ENCODE measurements around the gene RGS13.

Gene RGS13

DNA sequence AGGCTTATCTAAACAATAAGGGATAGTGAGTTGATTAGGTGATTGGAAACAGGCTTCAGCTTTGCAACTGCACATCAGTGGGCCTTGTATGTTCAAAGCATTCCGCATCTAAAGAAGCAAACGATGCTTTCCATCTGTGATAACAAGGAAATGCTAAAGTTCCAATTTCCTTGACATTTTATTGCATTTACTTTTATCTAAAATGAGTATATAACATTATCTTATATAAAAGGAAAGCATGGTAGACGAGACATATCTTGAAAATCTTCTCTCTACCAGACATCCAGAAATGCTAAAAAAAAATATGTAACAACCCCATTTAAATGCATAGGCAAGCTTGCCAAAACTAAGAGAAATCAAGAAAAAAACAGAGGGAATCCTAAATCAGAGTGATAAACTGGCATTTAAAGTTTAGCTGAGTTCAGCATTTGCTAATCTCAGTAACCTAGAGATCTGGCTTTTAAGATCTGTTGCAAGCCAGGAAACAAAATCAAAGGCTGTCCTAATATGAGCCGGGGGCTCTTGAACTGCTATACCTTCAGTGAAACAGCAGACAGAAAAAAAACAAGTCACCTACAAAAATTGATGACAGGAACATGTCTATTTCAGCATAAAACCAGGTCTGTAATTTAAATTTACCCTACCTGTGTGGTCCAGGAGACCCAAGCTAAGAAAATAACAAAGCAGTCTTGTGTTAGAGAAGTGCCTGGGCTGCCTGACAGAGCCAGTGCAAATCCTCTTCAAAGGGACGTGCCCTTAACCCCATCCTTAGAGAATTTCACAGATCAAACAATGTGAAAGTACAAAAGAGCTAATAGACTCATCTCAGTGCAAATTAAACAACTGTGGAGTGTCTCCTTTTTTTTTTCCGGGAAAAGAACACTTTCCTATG is 3.1 kb upstream of the RGS13 start:
- TF ChIP-seq CTCF (IDR thresholded peaks at IDR 0.05; ENCODE audit: insufficient read depth, low read length) (no peak), SPI1 (IDR thresholded peaks at IDR 0.05; ENCODE audit: borderline replicate concordance, low read depth) (no peak), GABPA (IDR thresholded peaks at IDR 0.05; ENCODE audit: low read depth) (no peak), POLR2AphosphoS5 (IDR thresholded peaks at IDR 0.05; ENCODE audit: low read depth) (no peak)
- TF ChIP-seq, protein P1, sequence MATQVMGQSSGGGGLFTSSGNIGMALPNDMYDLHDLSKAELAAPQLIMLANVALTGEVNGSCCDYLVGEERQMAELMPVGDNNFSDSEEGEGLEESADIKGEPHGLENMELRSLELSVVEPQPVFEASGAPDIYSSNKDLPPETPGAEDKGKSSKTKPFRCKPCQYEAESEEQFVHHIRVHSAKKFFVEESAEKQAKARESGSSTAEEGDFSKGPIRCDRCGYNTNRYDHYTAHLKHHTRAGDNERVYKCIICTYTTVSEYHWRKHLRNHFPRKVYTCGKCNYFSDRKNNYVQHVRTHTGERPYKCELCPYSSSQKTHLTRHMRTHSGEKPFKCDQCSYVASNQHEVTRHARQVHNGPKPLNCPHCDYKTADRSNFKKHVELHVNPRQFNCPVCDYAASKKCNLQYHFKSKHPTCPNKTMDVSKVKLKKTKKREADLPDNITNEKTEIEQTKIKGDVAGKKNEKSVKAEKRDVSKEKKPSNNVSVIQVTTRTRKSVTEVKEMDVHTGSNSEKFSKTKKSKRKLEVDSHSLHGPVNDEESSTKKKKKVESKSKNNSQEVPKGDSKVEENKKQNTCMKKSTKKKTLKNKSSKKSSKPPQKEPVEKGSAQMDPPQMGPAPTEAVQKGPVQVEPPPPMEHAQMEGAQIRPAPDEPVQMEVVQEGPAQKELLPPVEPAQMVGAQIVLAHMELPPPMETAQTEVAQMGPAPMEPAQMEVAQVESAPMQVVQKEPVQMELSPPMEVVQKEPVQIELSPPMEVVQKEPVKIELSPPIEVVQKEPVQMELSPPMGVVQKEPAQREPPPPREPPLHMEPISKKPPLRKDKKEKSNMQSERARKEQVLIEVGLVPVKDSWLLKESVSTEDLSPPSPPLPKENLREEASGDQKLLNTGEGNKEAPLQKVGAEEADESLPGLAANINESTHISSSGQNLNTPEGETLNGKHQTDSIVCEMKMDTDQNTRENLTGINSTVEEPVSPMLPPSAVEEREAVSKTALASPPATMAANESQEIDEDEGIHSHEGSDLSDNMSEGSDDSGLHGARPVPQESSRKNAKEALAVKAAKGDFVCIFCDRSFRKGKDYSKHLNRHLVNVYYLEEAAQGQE (IDR thresholded peaks at IDR 0.05; ENCODE audit: insufficient replicate concordance, low read depth) = no peak
- no peak overlapping the region for H3K27ac ChIP-seq (replicated peaks)
- no peak overlapping the region for H3K4me3 ChIP-seq (replicated peaks; ENCODE audit: insufficient read depth, low read length)
- no peaks in the 10 kb centered on the region for H3K27me3 ChIP-seq (ENCODE audit: insufficient read depth, poor library complexity, severe bottlenecking)
- DNase-seq (ENCODE audit: low read depth in 1 of 2, low spot score in 1 of 2) = no peak

DNA sequence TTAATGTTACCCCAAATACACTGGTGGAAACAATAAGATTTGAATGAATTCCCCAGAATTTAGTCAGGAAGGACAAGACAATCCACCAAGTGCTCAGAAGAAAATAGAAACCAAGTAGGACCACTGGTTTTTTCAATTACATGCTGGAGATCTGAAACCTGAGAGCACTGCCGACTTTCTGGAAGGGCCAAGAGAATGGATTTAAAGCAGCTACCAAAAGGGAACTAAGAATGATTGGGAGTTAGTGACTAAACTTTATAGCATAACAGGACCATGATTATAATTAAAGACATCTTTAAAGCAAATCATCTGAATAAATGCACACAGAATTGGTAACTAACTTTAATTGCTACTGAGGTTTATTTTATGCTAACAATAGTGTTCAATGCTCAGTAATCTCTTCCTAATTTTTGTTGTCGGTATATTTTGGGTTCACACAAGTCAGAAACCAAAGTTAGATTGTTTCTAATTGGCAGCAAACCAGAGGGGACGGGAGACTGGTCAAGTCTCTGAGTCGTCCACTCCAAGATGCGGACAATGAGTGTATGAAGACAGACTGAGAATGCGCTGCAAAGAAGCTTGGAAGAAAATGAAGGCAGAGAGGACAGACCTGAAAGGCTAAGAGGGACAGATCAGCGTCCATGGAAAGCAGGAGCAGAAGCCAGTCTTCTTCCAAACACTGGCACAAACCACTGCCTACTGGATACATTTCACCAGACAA is 2.3 kb upstream of the RGS13 start:
- Histone ChIP-seq H3K27me3 (ENCODE audit: insufficient read depth, poor library complexity, severe bottlenecking) (no peaks in the 10 kb centered on the region), H3K4me3 (replicated peaks; ENCODE audit: insufficient read depth, low read length) (no peak overlapping the region), H3K27ac (replicated peaks) (no peak overlapping the region)
- no peak for TF ChIP-seq SPI1 (IDR thresholded peaks at IDR 0.05; ENCODE audit: borderline replicate concordance, low read depth)
- TF ChIP-seq, protein P1 (IDR thresholded peaks at IDR 0.05; ENCODE audit: insufficient replicate concordance, low read depth) = no peak
- no peak for DNase-seq (ENCODE audit: low read depth in 1 of 2, low spot score in 1 of 2)

GRCh38 chr1:192635041-192635440 is 906 bp upstream of the RGS13 start:
- Histone ChIP-seq H3K27ac (replicated peaks) (no peak overlapping the region), H3K27me3 (ENCODE audit: insufficient read depth, poor library complexity, severe bottlenecking) (no peaks in the 10 kb centered on the region), H3K4me3 (replicated peaks; ENCODE audit: insufficient read depth, low read length) (no peak overlapping the region)
- DNase-seq (ENCODE audit: low read depth in 1 of 2, low spot score in 1 of 2) = no peak
- TF ChIP-seq GABPA (IDR thresholded peaks at IDR 0.05; ENCODE audit: low read depth) (no peak), SPI1 (IDR thresholded peaks at IDR 0.05; ENCODE audit: borderline replicate concordance, low read depth) (no peak), POLR2AphosphoS5 (IDR thresholded peaks at IDR 0.05; ENCODE audit: low read depth) (no peak), CTCF (IDR thresholded peaks at IDR 0.05; ENCODE audit: insufficient read depth, low read length) (no peak)
- TF ChIP-seq, protein P1 (IDR thresholded peaks at IDR 0.05; ENCODE audit: insufficient replicate concordance, low read depth) = no peak

All from HL-60 (cell line).